ENCODE measurements around the gene TSPAN9.

Gene TSPAN9

DNA sequence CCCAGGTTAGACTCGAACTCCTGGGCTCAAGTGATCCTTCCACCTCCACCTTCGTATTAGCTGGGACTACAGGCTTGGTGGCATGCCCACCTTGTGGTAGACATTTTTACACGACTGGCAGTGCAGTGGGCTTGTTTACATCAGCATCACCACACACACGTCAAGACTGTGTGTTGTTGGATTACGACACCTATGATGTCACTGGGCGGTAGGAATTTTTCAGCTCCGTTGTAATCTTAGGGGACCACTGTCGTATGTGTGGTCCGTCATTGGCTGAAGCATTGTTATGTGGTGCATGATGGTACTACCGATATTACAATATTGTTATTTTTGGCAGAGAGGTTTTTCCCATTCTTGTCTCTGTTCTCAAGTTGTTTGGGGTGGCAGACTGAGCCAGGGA, 50.7 kb downstream of the TSPAN9 start:
- Histone ChIP-seq H3K9ac (ENCODE audit: low read length) (no peak overlapping the region), H3K4me2 (ENCODE audit: low read length) (no peak overlapping the region), H3K9me2 (ENCODE audit: low read depth, low read length) (no peaks in the 10 kb centered on the region), H3K36me3 (ENCODE audit: insufficient read depth, low read length) (no peaks in the 10 kb centered on the region), H4K20me1 (ENCODE audit: insufficient read depth, low read length) (no peaks in the 10 kb centered on the region), H3K27ac (ENCODE audit: low read depth, low read length, poor library complexity, severe bottlenecking) (no peak overlapping the region), H3K4me3 (ENCODE audit: low read depth, low read length, poor library complexity, severe bottlenecking) (no peak overlapping the region), H3K27me3 (ENCODE audit: insufficient read depth, low read length) (0 out of 2 replicates have a peak, but pooled peaks cover 9% of the 10 kb centered on the region), H3K4me1 (ENCODE audit: insufficient read depth, low read length, severe bottlenecking) (no peaks in the 10 kb centered on the region), H3F3A (ENCODE audit: insufficient read depth, low read length) (no peaks in the 10 kb centered on the region), H2AFZ (ENCODE audit: low read length) (no peak overlapping the region), H3K79me2 (ENCODE audit: insufficient read depth, low read length) (no peaks in the 10 kb centered on the region), H3K9me3 (ENCODE audit: low read length) (no peaks in the 10 kb centered on the region)
- TF ChIP-seq, protein P1, sequence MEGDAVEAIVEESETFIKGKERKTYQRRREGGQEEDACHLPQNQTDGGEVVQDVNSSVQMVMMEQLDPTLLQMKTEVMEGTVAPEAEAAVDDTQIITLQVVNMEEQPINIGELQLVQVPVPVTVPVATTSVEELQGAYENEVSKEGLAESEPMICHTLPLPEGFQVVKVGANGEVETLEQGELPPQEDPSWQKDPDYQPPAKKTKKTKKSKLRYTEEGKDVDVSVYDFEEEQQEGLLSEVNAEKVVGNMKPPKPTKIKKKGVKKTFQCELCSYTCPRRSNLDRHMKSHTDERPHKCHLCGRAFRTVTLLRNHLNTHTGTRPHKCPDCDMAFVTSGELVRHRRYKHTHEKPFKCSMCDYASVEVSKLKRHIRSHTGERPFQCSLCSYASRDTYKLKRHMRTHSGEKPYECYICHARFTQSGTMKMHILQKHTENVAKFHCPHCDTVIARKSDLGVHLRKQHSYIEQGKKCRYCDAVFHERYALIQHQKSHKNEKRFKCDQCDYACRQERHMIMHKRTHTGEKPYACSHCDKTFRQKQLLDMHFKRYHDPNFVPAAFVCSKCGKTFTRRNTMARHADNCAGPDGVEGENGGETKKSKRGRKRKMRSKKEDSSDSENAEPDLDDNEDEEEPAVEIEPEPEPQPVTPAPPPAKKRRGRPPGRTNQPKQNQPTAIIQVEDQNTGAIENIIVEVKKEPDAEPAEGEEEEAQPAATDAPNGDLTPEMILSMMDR (IDR thresholded peaks at IDR 0.05; ENCODE audit: low read length): no peak
- no peak for TF ChIP-seq EZH2 (IDR thresholded peaks at IDR 0.05; ENCODE audit: borderline replicate concordance, low read length)

DNA sequence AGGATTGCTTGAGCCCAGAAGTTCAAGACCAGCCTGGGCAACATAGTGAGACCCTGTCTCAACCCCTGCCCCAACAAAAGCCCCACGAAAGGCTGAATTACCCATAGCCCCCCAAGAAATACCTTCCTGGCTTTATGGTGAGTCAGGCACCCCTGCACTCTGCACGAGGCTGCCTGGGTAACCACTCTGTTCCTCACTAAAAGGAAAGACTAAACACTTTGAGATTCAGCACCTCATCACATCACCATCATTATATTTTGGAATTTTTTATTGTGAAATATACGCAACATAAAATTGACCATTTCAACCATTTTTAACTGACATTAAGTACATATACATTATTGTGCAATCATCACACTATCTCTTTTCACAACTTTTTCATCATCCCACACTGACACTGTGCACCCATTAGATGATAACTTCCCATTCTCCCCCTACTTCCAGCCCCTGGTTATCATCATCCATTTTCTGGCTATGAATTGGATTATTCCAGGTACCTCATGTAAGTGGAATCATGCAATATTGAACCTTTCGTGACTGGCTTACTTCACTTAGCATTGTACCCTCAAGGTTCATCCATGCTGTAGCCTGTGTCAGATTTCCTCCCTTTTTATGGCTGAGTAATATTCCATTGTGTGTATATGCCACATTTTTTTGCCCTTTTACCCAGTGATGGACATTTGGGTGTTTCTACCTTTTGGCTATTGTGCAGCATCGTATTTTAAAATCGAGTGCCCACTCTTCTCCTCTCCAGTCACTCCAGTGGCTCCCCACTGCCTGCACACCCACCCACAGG, 51.5 kb downstream of the TSPAN9 start:
- H3K79me2 ChIP-seq (ENCODE audit: insufficient read depth, low read length): no peaks in the 10 kb centered on the region
- H3K27me3 ChIP-seq (ENCODE audit: insufficient read depth, low read length): 0 out of 2 replicates have a peak, but pooled peaks cover 9% of the 10 kb centered on the region
- H3K4me3 ChIP-seq (ENCODE audit: low read depth, low read length, poor library complexity, severe bottlenecking): no peak overlapping the region
- H3K9me3 ChIP-seq (ENCODE audit: low read length): no peaks in the 10 kb centered on the region
- H3K36me3 ChIP-seq (ENCODE audit: insufficient read depth, low read length): no peaks in the 10 kb centered on the region
- H3K4me1 ChIP-seq (ENCODE audit: insufficient read depth, low read length, severe bottlenecking): no peaks in the 10 kb centered on the region
- no peaks in the 10 kb centered on the region for H3K9me2 ChIP-seq (ENCODE audit: low read depth, low read length)
- no peaks in the 10 kb centered on the region for H4K20me1 ChIP-seq (ENCODE audit: insufficient read depth, low read length)
- H2AFZ ChIP-seq (ENCODE audit: low read length): no peak overlapping the region
- H3K27ac ChIP-seq (ENCODE audit: low read depth, low read length, poor library complexity, severe bottlenecking): no peak overlapping the region
- H3K9ac ChIP-seq (ENCODE audit: low read length): no peak overlapping the region
- H3K4me2 ChIP-seq (ENCODE audit: low read length): no peak overlapping the region
- H3F3A ChIP-seq (ENCODE audit: insufficient read depth, low read length): no peaks in the 10 kb centered on the region
- TF ChIP-seq, protein P1 (IDR thresholded peaks at IDR 0.05; ENCODE audit: low read length): no peak
- TF ChIP-seq EZH2 (IDR thresholded peaks at IDR 0.05; ENCODE audit: borderline replicate concordance, low read length): no peak

DNA sequence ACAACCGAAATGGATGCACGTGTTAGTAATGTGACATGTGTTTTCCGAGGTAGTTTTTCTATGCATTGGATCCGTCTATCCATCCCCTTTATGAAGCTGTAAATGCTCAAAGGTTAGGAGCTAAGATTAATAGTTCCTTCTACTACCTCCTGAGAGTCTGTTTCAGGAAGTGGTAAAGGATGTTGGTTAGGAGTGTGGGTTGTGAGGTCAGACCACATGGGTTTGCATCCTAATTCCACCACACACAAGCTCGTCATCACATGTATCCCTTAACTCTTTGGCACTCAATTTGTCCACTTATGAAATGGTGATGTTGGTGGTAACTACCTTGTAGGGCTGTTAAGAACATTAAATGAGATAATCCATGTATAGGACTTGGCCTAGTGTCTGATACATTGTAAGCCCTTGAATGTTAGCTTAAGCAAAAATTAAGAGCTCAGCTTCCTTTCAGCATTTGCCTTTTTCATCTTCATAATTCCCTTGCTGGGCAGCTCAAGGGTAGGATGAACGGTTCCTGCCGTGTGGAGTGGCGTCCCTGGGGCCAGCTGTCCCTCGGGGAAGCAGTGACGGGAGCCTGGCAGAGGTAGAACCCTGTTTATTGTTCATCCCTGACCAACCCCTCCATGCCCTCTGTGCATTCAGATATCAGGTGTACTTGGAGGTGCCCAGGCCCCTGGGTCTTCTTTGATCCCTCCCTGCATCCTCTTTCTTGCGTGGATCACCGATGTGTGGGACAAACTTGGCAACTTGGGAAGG, 52.3 kb downstream of the TSPAN9 start:
- no peak overlapping the region for H3K4me2 ChIP-seq (ENCODE audit: low read length)
- no peaks in the 10 kb centered on the region for H4K20me1 ChIP-seq (ENCODE audit: insufficient read depth, low read length)
- H3F3A ChIP-seq (ENCODE audit: insufficient read depth, low read length): no peaks in the 10 kb centered on the region
- no peak overlapping the region for H2AFZ ChIP-seq (ENCODE audit: low read length)
- H3K9me2 ChIP-seq (ENCODE audit: low read depth, low read length): no peaks in the 10 kb centered on the region
- no peaks in the 10 kb centered on the region for H3K79me2 ChIP-seq (ENCODE audit: insufficient read depth, low read length)
- no peak overlapping the region for H3K4me3 ChIP-seq (ENCODE audit: low read depth, low read length, poor library complexity, severe bottlenecking)
- 0 out of 2 replicates have a peak, but pooled peaks cover 9% of the 10 kb centered on the region for H3K27me3 ChIP-seq (ENCODE audit: insufficient read depth, low read length)
- no peaks in the 10 kb centered on the region for H3K36me3 ChIP-seq (ENCODE audit: insufficient read depth, low read length)
- H3K4me1 ChIP-seq (ENCODE audit: insufficient read depth, low read length, severe bottlenecking): no peaks in the 10 kb centered on the region
- no peak overlapping the region for H3K27ac ChIP-seq (ENCODE audit: low read depth, low read length, poor library complexity, severe bottlenecking)
- H3K9ac ChIP-seq (ENCODE audit: low read length): no peak overlapping the region
- H3K9me3 ChIP-seq (ENCODE audit: low read length): no peaks in the 10 kb centered on the region
- no peak for TF ChIP-seq EZH2 (IDR thresholded peaks at IDR 0.05; ENCODE audit: borderline replicate concordance, low read length)
- TF ChIP-seq, protein P1 (IDR thresholded peaks at IDR 0.05; ENCODE audit: low read length): no peak

Data from OCI-LY1 (cell line).